Subcutaneous adipose tissue (tissue), 4 donors: ENCODE data around the gene IKZF4. TPM values are rescaled to one million over a fixed set of nuclear protein-coding genes. Genes with fewer than 3 reads are reported as not detected.

Experiments
- total RNA-seq, 4 donors: library from RNA; depleted of rRNA; stranded (reverse); fragments of >200 nt; gene quantifications; one replicate each; pipeline ENCODE4 v1.1.0, GENCODE V29; 2016
- TF ChIP-seq, protein P1 (sequence below): fragments of 450-650 bp; IDR thresholded peaks from one replicate; pipeline ENCODE4 v1.5.1; 2016; ENCODE audit warnings: low read depth, mild to moderate bottlenecking, control low read depth, antibody characterized with exemption, moderate library complexity

Gene IKZF4
- total RNA-seq, 4 donors from 2014 or later, result 2.9 to 16.6 (median 7.8) TPM

GRCh38 chr12:56086096-56086495 lies 65.3 kb downstream of the IKZF4 start:
- TF ChIP-seq, protein P1, sequence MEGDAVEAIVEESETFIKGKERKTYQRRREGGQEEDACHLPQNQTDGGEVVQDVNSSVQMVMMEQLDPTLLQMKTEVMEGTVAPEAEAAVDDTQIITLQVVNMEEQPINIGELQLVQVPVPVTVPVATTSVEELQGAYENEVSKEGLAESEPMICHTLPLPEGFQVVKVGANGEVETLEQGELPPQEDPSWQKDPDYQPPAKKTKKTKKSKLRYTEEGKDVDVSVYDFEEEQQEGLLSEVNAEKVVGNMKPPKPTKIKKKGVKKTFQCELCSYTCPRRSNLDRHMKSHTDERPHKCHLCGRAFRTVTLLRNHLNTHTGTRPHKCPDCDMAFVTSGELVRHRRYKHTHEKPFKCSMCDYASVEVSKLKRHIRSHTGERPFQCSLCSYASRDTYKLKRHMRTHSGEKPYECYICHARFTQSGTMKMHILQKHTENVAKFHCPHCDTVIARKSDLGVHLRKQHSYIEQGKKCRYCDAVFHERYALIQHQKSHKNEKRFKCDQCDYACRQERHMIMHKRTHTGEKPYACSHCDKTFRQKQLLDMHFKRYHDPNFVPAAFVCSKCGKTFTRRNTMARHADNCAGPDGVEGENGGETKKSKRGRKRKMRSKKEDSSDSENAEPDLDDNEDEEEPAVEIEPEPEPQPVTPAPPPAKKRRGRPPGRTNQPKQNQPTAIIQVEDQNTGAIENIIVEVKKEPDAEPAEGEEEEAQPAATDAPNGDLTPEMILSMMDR, result no peak

DNA sequence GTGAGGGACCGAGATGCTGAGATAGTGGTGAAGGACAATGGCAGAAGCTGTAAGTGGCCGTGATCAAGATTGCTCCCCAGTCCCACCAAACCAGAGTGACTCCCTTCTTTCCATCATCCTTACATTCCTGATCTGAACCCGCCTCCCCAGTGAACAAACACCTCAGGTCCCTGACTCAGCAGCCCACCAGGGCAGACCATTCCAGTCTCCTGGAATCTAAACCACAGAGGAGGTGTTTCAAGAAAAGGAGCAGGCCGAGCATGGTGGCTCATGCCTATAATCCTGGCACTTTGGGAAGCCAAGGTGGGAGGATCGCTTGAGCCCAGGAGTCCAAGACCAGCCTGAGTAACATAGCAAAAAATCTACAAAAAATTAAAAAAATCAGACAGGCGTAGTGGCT lies 65.8 kb downstream of the IKZF4 start:
- TF ChIP-seq, protein P1, result no peak

- TF ChIP-seq, protein P1, result no peak
These were observed 66.4 kb downstream of the IKZF4 start for GRCh38 chr12:56087220-56087619.

Other genes with a start within 250 kb of the IKZF4 start
- gene SARNP, start 203.3 kb upstream of the IKZF4 start, total RNA-seq, result 10 to 100 TPM; 56.6 to 69.3 (median 64.0) TPM
- gene ORMDL2, start 203.0 kb upstream of the IKZF4 start, total RNA-seq, result 10 to 100 TPM; 11.7 to 29.5 (median 17.6) TPM
- gene DNAJC14, start 191.5 kb upstream of the IKZF4 start, total RNA-seq, result 10 to 100 TPM; 26.2 to 29.3 (median 26.6) TPM
- gene MMP19, start 178.1 kb upstream of the IKZF4 start, total RNA-seq, result 100 to 1,000 TPM in 1 of 4 donors, 10 to 100 TPM in 3; 22.2 to 182 (median 45.7) TPM
- 10 to 100 TPM; 25.9 to 37.4 (median 31.7) TPM for gene PYM1, start 93.1 kb upstream of the IKZF4 start, total RNA-seq
- 10 to 100 TPM; 16.1 to 59.5 (median 23.3) TPM for gene DGKA, start 89.9 kb upstream of the IKZF4 start, total RNA-seq
- 1 to 10 TPM in 2 of 4 donors, not detected in 2; 1.1 to 2.0 TPM for gene PMEL, start 55.0 kb upstream of the IKZF4 start, total RNA-seq
- 10 to 100 TPM in 1 of 4 donors, 1 to 10 TPM in 3; 7.9 to 14.9 (median 9.0) TPM for gene CDK2, start 54.2 kb upstream of the IKZF4 start, total RNA-seq
- gene RAB5B, start 47.0 kb upstream of the IKZF4 start, total RNA-seq, result 10 to 100 TPM; 55.4 to 70.9 (median 63.1) TPM
- gene SUOX, start 23.8 kb upstream of the IKZF4 start, total RNA-seq, result 10 to 100 TPM; 12.9 to 44.5 (median 30.4) TPM
- 100 to 1,000 TPM; 346 to 891 (median 730) TPM for gene RPS26, start 20.9 kb downstream of the IKZF4 start, total RNA-seq
- gene ERBB3, start 59.1 kb downstream of the IKZF4 start, total RNA-seq, result 1 to 10 TPM in 1 of 4 donors, under 1 TPM in 3; 0.34 to 2.6 (median 0.66) TPM
- gene PA2G4, start 83.5 kb downstream of the IKZF4 start, total RNA-seq, result 10 to 100 TPM; 60.9 to 99.1 (median 87.1) TPM
- gene RPL41, start 95.6 kb downstream of the IKZF4 start, total RNA-seq, result 1,000 to 10,000 TPM; 2,735 to 3,575 (median 3,131) TPM
- gene ZC3H10, start 97.2 kb downstream of the IKZF4 start, total RNA-seq, result 1 to 10 TPM; 3.2 to 5.1 (median 3.5) TPM
- 100 to 1,000 TPM; 147 to 522 (median 280) TPM for gene ESYT1, start 107.2 kb downstream of the IKZF4 start, total RNA-seq
- 10 to 100 TPM; 12.2 to 36.0 (median 24.7) TPM for gene MYL6B, start 131.5 kb downstream of the IKZF4 start, total RNA-seq
- 1,000 to 10,000 TPM; 1,882 to 4,580 (median 2,293) TPM for gene MYL6, start 137.3 kb downstream of the IKZF4 start, total RNA-seq
- gene SMARCC2, start 168.4 kb downstream of the IKZF4 start, total RNA-seq, result 100 to 1,000 TPM in 3 of 4 donors, 10 to 100 TPM in 1; 73.6 to 125 (median 118) TPM
- 100 to 1,000 TPM in 1 of 4 donors, 10 to 100 TPM in 3; 64.3 to 101 (median 84.9) TPM for gene RNF41, start 200.9 kb downstream of the IKZF4 start, total RNA-seq
- 10 to 100 TPM; 12.6 to 25.3 (median 19.1) TPM for gene NABP2, start 203.3 kb downstream of the IKZF4 start, total RNA-seq
- gene SLC39A5, start 209.0 kb downstream of the IKZF4 start, total RNA-seq, result not detected
- gene ANKRD52, start 237.3 kb downstream of the IKZF4 start, total RNA-seq, result 10 to 100 TPM; 14.3 to 24.1 (median 19.9) TPM
- gene COQ10A, start 245.9 kb downstream of the IKZF4 start, total RNA-seq, result 10 to 100 TPM in 3 of 4 donors, 1 to 10 TPM in 1; 9.3 to 18.3 (median 12.4) TPM